PFSK-1 (cell line): ENCODE results near the gene KCNK10.

ENCODE experiments used
- POLR2AphosphoS5 ChIP-seq: IDR thresholded peaks from 2 replicates; pipeline ENCODE4 v1.6.1; 2012; ENCODE audit warnings: low read depth, mild to moderate bottlenecking, control low read depth, low read length, moderate library complexity
- REST ChIP-seq, 2 experiments: IDR thresholded peaks; 2 replicates each; pipeline versions ENCODE4 v1.6.1 to v1.8.0; 2011 to 2012; ENCODE audit warnings: low read depth in 2 of 2, low read length in 2 of 2, control low read depth in 1 of 2, inconsistent platforms in 1 of 2, mild to moderate bottlenecking in 1 of 2, moderate library complexity in 1 of 2; ENCODE audit not compliant: insufficient read depth in 1 of 2
- SIN3A ChIP-seq: IDR thresholded peaks from 2 replicates; pipeline ENCODE4 v1.6.1; 2012; ENCODE audit warnings: mild to moderate bottlenecking, low read length, moderate library complexity, borderline replicate concordance; ENCODE audit not compliant: insufficient read depth
- TAF1 ChIP-seq: IDR thresholded peaks from 2 replicates; pipeline ENCODE4 v1.6.1; 2012; ENCODE audit warnings: low read length, control low read depth, borderline replicate concordance; ENCODE audit not compliant: insufficient read depth

GRCh38 chr14:88170333-88170732 lies 152.7 kb downstream of the KCNK10 start:
- TF ChIP-seq REST (IDR thresholded peaks at IDR 0.05; ENCODE audit: insufficient read depth in 1 of 2, low read depth in 2 of 2, low read length in 2 of 2) = no peak
- TF ChIP-seq TAF1 = no peak
- TF ChIP-seq POLR2AphosphoS5 = no peak
- no peak for TF ChIP-seq SIN3A
